Liver (tissue), 9 donors: ENCODE data around the gene AKR1B1. TPM values are rescaled to one million over a fixed set of nuclear protein-coding genes. Genes with fewer than 3 reads are reported as not detected.

Source experiments
- DNase-seq: peaks from one replicate; pipeline ENCODE4 v3.0.0-alpha.2; 2017; ENCODE audit warnings: low spot score
- H3K27ac ChIP-seq, 2 donors: one replicate each; pipeline ENCODE4 v1.7.0; 2013; ENCODE audit warnings: inconsistent platforms in 2 of 2, low read length in 2 of 2, control low read depth in 1 of 2, low read depth in 1 of 2, mild to moderate bottlenecking in 1 of 2
- H3K27me3 ChIP-seq, 4 donors: one replicate each; pipeline versions ENCODE4 v1.6.1 to v1.7.0; 2013; ENCODE audit warnings: low read length in 3 of 4, inconsistent platforms in 1 of 4, mild to moderate bottlenecking in 1 of 4, moderate library complexity in 1 of 4; ENCODE audit not compliant: control insufficient read depth in 4 of 4, insufficient read depth in 4 of 4
- H3K36me3 ChIP-seq, 4 donors: one replicate each; pipeline versions ENCODE4 v1.6.1 to v1.7.0; 2013; ENCODE audit warnings: low read length in 3 of 4, mild to moderate bottlenecking in 3 of 4, low read depth in 1 of 4, moderate library complexity in 1 of 4; ENCODE audit not compliant: control insufficient read depth in 4 of 4, insufficient read depth in 3 of 4
- H3K4me1 ChIP-seq, 4 donors: one replicate each; pipeline versions ENCODE4 v1.6.1 to v1.7.0; 2013; ENCODE audit warnings: low read length in 3 of 4, mild to moderate bottlenecking in 3 of 4, moderate library complexity in 1 of 4; ENCODE audit not compliant: control insufficient read depth in 4 of 4, insufficient read depth in 4 of 4
- H3K4me3 ChIP-seq, 3 donors: one replicate each; pipeline versions ENCODE4 v1.6.1 to v1.7.0; 2013; ENCODE audit warnings: low read length in 3 of 3, control low read depth in 1 of 3, low read depth in 1 of 3, mild to moderate bottlenecking in 1 of 3
- H3K9ac ChIP-seq, 2 donors: one replicate each; pipeline ENCODE4 v1.7.0; 2013; ENCODE audit warnings: low read length in 2 of 2, mild to moderate bottlenecking in 2 of 2, moderate library complexity in 2 of 2, control low read depth in 1 of 2, low read depth in 1 of 2
- H3K9me3 ChIP-seq, 4 donors: one replicate each; pipeline versions ENCODE4 v1.6.1 to v1.7.0; 2013; ENCODE audit warnings: low read length in 3 of 4; ENCODE audit not compliant: control insufficient read depth in 4 of 4
- EGR1 ChIP-seq, 2 donors: IDR thresholded peaks; 2 replicates each; pipeline ENCODE4 v1.6.1; 2016 to 2018; ENCODE audit warnings: antibody characterized with exemption in 2 of 2, low read depth in 2 of 2
- FOXA1 ChIP-seq: IDR thresholded peaks from 2 replicates; pipeline ENCODE4 v1.6.1; 2016; ENCODE audit warnings: antibody characterized with exemption
- FOXA2 ChIP-seq: IDR thresholded peaks from 2 replicates; pipeline ENCODE4 v1.6.1; 2016; ENCODE audit warnings: antibody characterized with exemption
- GABPA ChIP-seq, 2 donors: IDR thresholded peaks in 1 of 2; conservative IDR thresholded peaks in 1 of 2; 2 replicates each; pipeline ENCODE4 v1.6.1; 2016; ENCODE audit warnings: antibody characterized with exemption in 2 of 2, mild to moderate bottlenecking in 1 of 2, moderate library complexity in 1 of 2
- HNF4A ChIP-seq, 2 donors: conservative IDR thresholded peaks; 2 replicates each; pipeline ENCODE4 v1.6.1; 2016; ENCODE audit warnings: antibody characterized with exemption in 2 of 2, mild to moderate bottlenecking in 2 of 2
- HNF4G ChIP-seq: IDR thresholded peaks from 2 replicates; pipeline ENCODE4 v1.6.1; 2016; ENCODE audit warnings: antibody characterized with exemption
- JUND ChIP-seq, 2 donors: IDR thresholded peaks; 2 replicates each; pipeline ENCODE4 v1.6.1; 2016; ENCODE audit warnings: antibody characterized with exemption in 2 of 2
- NR2F2 ChIP-seq: IDR thresholded peaks from 2 replicates; pipeline ENCODE4 v1.6.1; 2016; ENCODE audit warnings: antibody characterized with exemption
- RAD21 ChIP-seq, 2 donors: IDR thresholded peaks; 2 replicates each; pipeline ENCODE4 v1.6.1; 2016; ENCODE audit warnings: antibody characterized with exemption in 2 of 2, mild to moderate bottlenecking in 2 of 2
- RXRA ChIP-seq, 2 donors: IDR thresholded peaks; 2 replicates each; pipeline ENCODE4 v1.6.1; 2017 to 2018; ENCODE audit warnings: antibody characterized with exemption in 2 of 2, mild to moderate bottlenecking in 1 of 2
- SP1 ChIP-seq: IDR thresholded peaks from 2 replicates; pipeline ENCODE4 v1.6.1; 2018; ENCODE audit warnings: antibody characterized with exemption, mild to moderate bottlenecking
- TAF1 ChIP-seq: conservative IDR thresholded peaks from 2 replicates; pipeline ENCODE4 v1.6.1; 2016; ENCODE audit warnings: antibody characterized with exemption, mild to moderate bottlenecking
- YY1 ChIP-seq: IDR thresholded peaks from 2 replicates; pipeline ENCODE4 v1.6.1; 2016; ENCODE audit warnings: antibody characterized with exemption, mild to moderate bottlenecking
- WGBS: extraction: QIAGEN DNeasy Blood & Tissue Kit; methylation state at CpG from one replicate; pipeline ENCODE4 v1.1.7; 2013; 5-methylcytosine and 5-hydroxymethylcytosine counted together
- polyA plus RNA-seq, 2 donors: library from polyadenylated mRNA; stranded (reverse) in 1 of 2; unstranded in 1 of 2; fragments of 200-250 nt in 1 of 2; fragments of >200 nt in 1 of 2; fragmentation: Nextera tagmentation in 1 of 2; extraction: Ambion mirVana in 1 of 2; gene quantifications; one replicate each; pipeline versions ENCODE4 v1.2.1 to v1.2.3, GENCODE V29; 2013 to 2015
- total RNA-seq, 2 donors: library from RNA; depleted of rRNA; stranded (reverse); fragments of >200 nt; gene quantifications; one replicate each; pipeline ENCODE4 v1.2.3, GENCODE V29; 2014
- TF ChIP-seq, protein P1 (sequence below): IDR thresholded peaks from 2 replicates; pipeline ENCODE4 v1.6.1; 2016; ENCODE audit warnings: antibody characterized with exemption
- TF ChIP-seq, protein P2 (sequence below): IDR thresholded peaks from 2 replicates; pipeline ENCODE4 v1.6.1; 2016; ENCODE audit warnings: antibody characterized with exemption
- TF ChIP-seq, protein P3 (sequence below): IDR thresholded peaks from 2 replicates; pipeline ENCODE4 v1.6.1; 2016; ENCODE audit warnings: antibody characterized with exemption, mild to moderate bottlenecking
- TF ChIP-seq, protein P4 (sequence below): IDR thresholded peaks from 2 replicates; pipeline ENCODE4 v1.6.1; 2016; ENCODE audit warnings: antibody characterized with exemption
- donor health status: healthy.
- donor health status: healthy.
- donor health status: healthy.
- donor health status: healthy.
- donor health status: healthy.

The AKR1B1 gene
- total and polyA plus RNA-seq, 4 donors = 10.8 to 12.6 (median 11.6) TPM

DNA sequence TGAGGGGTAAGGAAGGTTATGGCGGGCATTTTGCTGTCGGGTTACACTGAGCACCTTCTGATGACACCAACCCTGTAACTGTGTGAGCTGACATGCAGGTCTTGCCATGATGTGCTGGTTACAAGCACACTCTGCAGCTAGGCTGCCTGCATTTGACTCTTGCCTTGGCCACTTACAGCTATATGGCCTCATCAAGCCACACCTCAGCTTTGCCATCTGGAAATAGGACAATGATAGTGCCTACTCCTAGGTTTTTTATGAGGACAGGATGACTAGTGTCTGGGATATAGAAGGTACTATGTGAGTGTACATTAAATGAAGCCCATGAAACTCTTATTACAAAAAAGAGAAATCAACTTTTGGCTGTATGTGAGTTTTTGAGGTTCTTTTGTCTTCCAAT, 58.0 kb downstream of the AKR1B1 start:
- 95% methylated on average over 2 of the region's 2 CpGs for WGBS
- Histone ChIP-seq H3K9me3 (no peaks in the 10 kb centered on the region), H3K27me3 (no peaks in the 10 kb centered on the region), H3K4me3 (no peak overlapping the region), H3K27ac (no peak overlapping the region), H3K9ac (no peak overlapping the region), H3K4me1 (no peaks in the 10 kb centered on the region), H3K36me3 (no peaks in the 10 kb centered on the region)
- no peak for DNase-seq
- TF ChIP-seq FOXA1 = no peak
- TF ChIP-seq HNF4G = no peak
- TF ChIP-seq, protein P1, sequence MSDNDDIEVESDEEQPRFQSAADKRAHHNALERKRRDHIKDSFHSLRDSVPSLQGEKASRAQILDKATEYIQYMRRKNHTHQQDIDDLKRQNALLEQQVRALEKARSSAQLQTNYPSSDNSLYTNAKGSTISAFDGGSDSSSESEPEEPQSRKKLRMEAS = no peak
- no peak for TF ChIP-seq EGR1 (IDR thresholded peaks at IDR 0.05; ENCODE audit: low read depth in 2 of 2)
- TF ChIP-seq YY1 = no peak
- TF ChIP-seq, protein P2, sequence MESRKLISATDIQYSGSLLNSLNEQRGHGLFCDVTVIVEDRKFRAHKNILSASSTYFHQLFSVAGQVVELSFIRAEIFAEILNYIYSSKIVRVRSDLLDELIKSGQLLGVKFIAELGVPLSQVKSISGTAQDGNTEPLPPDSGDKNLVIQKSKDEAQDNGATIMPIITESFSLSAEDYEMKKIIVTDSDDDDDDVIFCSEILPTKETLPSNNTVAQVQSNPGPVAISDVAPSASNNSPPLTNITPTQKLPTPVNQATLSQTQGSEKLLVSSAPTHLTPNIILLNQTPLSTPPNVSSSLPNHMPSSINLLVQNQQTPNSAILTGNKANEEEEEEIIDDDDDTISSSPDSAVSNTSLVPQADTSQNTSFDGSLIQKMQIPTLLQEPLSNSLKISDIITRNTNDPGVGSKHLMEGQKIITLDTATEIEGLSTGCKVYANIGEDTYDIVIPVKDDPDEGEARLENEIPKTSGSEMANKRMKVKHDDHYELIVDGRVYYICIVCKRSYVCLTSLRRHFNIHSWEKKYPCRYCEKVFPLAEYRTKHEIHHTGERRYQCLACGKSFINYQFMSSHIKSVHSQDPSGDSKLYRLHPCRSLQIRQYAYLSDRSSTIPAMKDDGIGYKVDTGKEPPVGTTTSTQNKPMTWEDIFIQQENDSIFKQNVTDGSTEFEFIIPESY = no peak
- TF ChIP-seq SP1 = no peak
- TF ChIP-seq NR2F2 = no peak
- TF ChIP-seq, protein P3, sequence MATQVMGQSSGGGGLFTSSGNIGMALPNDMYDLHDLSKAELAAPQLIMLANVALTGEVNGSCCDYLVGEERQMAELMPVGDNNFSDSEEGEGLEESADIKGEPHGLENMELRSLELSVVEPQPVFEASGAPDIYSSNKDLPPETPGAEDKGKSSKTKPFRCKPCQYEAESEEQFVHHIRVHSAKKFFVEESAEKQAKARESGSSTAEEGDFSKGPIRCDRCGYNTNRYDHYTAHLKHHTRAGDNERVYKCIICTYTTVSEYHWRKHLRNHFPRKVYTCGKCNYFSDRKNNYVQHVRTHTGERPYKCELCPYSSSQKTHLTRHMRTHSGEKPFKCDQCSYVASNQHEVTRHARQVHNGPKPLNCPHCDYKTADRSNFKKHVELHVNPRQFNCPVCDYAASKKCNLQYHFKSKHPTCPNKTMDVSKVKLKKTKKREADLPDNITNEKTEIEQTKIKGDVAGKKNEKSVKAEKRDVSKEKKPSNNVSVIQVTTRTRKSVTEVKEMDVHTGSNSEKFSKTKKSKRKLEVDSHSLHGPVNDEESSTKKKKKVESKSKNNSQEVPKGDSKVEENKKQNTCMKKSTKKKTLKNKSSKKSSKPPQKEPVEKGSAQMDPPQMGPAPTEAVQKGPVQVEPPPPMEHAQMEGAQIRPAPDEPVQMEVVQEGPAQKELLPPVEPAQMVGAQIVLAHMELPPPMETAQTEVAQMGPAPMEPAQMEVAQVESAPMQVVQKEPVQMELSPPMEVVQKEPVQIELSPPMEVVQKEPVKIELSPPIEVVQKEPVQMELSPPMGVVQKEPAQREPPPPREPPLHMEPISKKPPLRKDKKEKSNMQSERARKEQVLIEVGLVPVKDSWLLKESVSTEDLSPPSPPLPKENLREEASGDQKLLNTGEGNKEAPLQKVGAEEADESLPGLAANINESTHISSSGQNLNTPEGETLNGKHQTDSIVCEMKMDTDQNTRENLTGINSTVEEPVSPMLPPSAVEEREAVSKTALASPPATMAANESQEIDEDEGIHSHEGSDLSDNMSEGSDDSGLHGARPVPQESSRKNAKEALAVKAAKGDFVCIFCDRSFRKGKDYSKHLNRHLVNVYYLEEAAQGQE = no peak
- TF ChIP-seq RAD21 (IDR thresholded peaks at IDR 0.05) = no peak
- no peak for TF ChIP-seq FOXA2
- no peak for TF ChIP-seq TAF1

DNA sequence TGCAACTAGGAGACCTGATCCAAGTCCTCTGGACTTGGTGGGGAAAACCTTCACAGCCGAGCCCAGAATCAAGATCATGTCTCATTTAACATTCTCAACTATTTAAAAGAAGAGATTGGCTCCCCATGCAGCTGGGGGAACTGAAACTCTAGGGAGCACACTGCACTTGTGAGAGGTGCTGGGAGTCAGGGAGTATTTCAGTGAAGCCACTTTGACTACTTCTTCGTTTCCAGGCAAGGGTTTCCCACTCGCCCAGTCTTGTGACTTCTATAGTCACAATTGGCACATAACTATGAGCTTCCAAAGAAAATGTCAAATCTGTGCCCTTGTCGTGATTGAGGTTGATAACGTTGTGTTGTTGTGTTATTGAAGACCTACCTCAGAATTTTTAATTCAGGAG, 62.9 kb downstream of the AKR1B1 start:
- H3K27me3 ChIP-seq = no peaks in the 10 kb centered on the region
- H3K4me1 ChIP-seq = no peaks in the 10 kb centered on the region
- no peaks in the 10 kb centered on the region for H3K36me3 ChIP-seq
- no peak overlapping the region for H3K27ac ChIP-seq
- no peaks in the 10 kb centered on the region for H3K9me3 ChIP-seq
- TF ChIP-seq, protein P4, sequence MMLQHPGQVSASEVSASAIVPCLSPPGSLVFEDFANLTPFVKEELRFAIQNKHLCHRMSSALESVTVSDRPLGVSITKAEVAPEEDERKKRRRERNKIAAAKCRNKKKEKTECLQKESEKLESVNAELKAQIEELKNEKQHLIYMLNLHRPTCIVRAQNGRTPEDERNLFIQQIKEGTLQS = no peak
- TF ChIP-seq JUND (IDR thresholded peaks at IDR 0.05) (no peak), RXRA (IDR thresholded peaks at IDR 0.05) (no peak), TAF1 (no peak), YY1 (no peak), HNF4A (conservative IDR thresholded peaks at IDR 0.05) (no peak), HNF4G (no peak), RAD21 (IDR thresholded peaks at IDR 0.05) (no peak), GABPA (IDR thresholded peaks at IDR 0.05 in 1 of 2, conservative IDR thresholded peaks at IDR 0.05 in 1 of 2) (no peak), NR2F2 (no peak), SP1 (no peak), EGR1 (IDR thresholded peaks at IDR 0.05; ENCODE audit: low read depth in 2 of 2) (no peak), FOXA2 (no peak), FOXA1 (no peak)
- TF ChIP-seq, protein P2 = no peak
- TF ChIP-seq, protein P1 = no peak
- TF ChIP-seq, protein P3 = no peak
- no peak overlapping the region for H3K4me3 ChIP-seq
- no peak overlapping the region for H3K9ac ChIP-seq
- WGBS = 87% methylated on average over 5 of the region's 5 CpGs
- DNase-seq = no peak
